GM18907 (cell line): ENCODE results near the gene PLXNA4.

Experiments
- ATAC-seq: cut with Tn5 transposase; IDR thresholded peaks from one replicate; pipeline ENCODE4 v1.9.1; 2021; ENCODE audit warnings: mild to moderate bottlenecking, moderate library complexity; ENCODE audit not compliant: unreplicated experiment

The PLXNA4 gene

DNA sequence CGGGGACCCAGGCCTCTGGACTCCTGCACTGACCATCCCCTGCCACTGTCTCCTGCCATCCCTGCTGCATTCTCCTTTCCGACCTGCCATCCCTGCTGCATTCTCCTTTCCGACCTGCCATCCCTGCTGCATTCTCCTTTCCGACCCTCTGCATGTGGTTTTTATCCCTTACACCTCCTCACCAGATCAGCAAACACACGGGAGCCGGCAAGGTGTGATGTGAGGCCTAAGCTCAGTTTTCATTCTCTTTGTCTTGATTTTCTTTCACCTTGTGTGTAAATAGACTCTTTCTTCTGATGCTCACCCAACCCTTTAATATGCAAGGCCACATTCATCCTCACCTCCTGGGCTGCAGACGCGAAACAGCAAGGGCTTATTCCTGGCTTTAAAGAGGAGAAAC lies 11.4 kb downstream of the PLXNA4 start:
- no peak for ATAC-seq

DNA sequence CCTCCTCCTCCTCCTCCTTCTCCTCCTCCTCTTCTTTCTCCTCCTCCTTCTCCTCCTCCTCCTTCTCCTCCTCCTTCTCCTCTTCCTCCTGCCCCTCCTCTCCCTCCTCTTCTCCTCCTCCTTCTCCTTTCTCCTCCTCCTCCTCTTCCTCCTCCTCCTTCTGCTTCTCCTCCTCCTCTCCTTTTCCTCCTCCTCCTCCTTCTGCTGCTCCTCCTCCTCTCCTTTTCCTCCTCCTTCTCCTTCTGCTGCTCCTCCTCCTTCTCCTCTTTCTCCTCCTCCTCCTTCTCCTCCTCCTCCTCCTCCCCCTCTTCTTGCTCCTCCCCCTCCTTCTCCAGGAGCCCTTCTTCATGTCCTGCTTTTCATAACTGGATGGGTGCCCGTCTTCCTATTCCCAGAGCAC lies 12.2 kb downstream of the PLXNA4 start:
- ATAC-seq, result no peak

DNA sequence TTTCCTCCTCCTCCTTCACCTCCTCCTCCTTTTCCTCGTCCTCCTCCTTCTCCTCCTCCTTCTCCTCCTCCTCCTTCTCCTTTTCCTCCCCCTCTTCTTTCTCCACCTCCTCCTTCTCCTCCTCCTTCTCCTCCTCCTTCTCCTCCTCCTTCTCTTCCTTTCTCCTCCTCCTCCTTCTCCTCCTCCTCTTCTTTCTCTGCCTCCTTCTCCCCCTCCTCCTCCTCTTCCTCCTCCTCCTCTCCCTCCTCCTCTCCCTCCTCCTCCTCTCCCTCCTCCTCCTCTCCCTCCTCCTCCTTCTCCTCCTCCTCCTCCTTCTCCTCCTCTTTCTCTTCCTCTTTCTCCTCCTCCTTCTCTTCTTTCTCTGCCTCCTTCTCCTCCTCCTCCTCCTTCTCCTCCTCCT lies 13.6 kb downstream of the PLXNA4 start:
- ATAC-seq, result no peak

DNA sequence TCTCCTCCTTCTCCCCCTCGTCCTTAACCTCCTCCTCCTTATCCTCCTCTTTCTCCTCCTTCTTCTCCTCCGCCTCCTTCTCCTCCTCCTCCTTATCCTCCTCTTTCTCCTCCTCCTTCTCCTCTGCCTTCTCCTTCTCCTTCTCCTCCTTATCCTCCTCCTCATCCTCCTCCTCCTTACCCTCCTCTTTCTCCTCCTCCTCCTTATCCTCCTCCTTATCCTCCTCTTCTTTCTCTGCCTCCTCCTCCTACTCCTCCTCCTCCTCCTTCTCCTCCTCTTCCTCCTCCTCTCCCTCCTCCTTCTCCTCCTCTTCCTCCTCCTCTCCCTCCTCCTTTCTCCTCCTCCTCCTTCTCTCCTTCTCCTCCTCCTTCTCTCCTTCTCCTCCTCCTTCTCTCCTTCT lies 14.5 kb downstream of the PLXNA4 start:
- no peak for ATAC-seq

DNA sequence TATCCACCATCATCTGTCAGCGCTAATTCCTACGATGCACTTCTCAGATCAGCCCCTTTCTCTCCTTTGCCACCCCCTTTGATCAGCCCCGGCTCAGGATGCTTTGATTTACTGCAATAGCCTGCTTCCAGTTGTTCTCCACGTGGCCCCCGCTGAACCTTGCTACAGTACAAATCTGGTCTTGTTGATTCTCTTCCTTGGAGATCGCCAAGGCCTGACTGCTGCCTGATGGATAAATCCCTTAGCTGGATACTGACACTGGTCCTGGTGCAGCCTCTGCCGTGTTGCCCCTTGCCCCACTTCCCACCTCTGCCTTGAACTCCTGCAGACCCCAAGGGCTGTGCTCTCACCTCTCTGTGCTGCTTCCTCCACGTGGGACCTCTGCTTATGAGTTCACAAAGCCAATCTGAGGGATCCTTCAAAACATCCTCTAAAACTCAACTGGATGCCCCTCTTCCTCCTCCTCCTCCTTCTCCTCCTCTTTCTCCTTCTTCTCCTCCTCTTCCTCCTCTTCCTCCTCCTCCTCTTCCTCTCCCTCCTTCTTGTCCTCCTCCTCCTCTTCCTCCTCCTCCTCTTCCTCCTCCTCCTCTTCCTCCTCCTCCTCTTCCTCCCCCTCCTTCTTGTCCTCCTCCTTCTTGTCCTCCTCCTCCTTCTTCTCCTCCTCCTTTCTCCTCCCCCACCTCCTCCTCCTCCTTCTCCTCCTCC lies 15.3 kb downstream of the PLXNA4 start:
- no peak for ATAC-seq

DNA sequence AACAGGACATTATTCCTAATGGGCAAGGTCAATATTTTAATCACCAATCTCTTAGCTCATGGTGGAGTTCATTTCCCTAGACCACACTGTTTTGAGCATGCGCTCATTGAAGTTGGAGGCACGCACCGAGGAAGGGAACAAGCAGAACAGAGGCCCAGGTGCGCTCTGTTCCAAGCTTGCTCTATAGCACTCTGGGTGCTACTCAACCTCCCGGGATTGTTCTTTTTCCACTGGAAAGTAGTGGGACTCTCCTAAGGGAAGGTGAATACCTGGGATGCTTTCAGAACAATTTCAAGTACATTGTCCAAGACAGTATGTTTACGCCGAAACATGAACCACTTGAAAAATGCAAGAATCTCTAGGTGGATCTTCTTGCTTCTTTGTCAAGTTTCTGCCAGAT lies 16.2 kb downstream of the PLXNA4 start:
- ATAC-seq, result no peak

DNA sequence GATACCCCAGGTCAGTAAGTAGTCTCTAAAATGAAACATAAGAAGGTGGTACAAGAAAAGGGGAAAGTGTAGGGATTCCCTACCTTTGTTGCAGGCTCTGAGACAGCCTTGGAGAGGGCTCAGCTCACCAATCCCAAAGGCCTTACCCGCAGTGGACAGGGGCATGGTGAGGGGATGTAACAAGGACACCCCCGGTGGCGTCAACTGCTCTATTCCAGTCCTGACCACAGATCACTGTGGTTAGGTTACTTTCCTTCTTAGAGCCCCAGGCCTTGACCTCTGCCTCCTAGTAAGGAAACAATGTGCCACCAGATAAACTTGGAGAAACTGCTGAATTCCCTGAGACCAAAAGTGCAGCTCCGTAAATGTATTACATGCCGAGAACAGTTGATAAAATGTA lies 17.5 kb downstream of the PLXNA4 start:
- ATAC-seq, result no peak

DNA sequence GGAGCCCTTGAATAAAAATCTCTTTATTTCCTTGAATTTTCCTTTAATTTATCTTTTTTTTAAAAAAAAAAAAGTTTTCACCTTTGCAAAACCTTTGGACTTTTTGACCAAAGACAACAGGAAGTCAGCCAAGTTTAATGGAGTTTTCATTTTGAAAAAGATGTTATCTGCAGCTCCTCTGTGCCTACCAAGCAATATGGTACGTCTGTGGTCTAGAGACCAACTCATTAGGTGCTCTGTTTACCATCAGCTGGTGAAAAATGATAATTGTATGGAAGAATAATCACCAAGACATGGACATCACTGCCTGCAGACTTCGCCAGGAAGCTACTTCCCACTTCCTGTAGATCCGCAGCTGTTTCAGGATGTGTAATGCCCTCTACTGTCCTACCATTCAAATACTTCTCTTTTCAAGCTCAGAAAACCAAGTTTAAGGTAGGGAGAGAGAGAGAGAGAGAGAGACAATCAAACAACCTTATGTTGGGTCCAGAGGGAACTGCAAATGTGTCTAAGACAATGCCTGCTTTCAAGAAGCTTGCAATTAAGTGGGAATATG lies 18.7 kb downstream of the PLXNA4 start:
- ATAC-seq, result no peak

DNA sequence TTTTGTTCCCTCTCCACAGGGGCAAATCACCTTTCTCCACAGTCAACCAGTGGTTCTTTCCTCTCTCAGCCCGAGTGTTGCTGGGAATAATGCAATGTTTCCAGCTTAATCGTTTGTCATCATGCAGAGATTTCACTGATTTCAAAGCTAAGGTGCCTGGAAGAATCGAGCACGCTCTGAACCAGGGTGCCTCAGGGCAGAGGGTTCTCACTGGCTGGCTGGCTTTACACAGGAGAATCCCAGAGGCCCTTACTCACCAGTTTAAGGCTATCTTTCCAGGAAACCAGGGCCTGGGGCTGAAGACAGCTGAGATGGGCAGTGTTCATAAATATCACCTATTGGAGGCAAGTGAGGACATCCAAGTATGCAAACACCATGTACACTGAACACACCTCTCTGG lies 21.8 kb downstream of the PLXNA4 start:
- no peak for ATAC-seq

DNA sequence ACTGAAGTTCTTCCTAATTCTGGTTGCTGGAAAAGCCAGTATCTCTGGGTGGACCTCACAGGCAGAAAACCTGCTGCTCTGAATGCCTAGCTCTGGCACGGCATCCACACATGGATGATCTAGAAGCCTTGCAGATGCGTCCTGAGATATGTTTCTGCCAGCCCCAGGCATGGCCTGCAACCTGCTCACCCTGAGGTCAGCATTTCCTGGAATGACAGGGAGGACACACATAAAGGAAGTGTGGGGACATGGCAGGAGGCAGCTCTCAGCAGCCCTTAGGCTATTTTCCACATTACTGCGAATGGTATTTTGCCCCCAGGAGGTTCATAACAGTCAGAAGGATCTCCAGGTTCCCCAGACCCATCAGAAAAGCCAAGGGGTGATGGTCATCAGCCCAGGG lies 23.2 kb downstream of the PLXNA4 start:
- no peak for ATAC-seq

DNA sequence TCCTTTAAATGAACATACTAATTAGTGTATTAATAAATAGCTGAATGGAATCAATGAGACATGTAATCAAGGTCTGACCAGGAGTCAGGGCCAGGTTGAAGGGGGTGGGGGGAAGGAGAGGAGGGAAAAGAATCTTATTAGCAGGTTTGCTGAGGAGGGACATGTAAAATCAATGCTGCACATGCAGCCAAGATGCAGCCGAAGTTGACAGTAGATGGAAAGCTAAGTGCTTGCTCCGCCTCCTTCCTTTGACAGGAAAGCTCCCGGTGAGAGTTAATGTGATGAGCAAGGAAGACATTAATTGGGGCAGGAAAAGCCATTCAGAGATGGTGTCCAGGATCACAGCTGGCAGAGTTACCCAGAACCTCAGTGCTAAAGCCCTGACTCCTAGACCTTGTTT lies 24.4 kb downstream of the PLXNA4 start:
- no peak for ATAC-seq

DNA sequence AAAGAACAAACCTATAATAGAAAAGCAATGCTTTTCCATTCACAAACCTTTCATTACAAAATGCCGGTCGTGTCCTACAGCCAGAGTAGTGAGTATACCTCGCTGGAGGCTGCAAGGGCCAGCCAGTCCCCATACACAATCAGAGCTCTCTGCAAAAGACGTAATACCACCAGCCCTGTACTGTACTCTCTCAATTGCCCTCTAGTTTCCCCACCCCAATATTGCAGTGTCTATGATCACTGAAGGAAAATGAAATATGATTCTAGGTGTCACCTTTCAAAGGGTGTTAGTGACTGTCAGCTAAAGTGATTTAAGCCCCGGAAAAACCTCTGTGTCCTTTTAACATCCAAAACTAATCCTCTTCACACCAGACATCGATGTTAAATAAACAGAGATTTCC lies 24.8 kb downstream of the PLXNA4 start:
- no peak for ATAC-seq

DNA sequence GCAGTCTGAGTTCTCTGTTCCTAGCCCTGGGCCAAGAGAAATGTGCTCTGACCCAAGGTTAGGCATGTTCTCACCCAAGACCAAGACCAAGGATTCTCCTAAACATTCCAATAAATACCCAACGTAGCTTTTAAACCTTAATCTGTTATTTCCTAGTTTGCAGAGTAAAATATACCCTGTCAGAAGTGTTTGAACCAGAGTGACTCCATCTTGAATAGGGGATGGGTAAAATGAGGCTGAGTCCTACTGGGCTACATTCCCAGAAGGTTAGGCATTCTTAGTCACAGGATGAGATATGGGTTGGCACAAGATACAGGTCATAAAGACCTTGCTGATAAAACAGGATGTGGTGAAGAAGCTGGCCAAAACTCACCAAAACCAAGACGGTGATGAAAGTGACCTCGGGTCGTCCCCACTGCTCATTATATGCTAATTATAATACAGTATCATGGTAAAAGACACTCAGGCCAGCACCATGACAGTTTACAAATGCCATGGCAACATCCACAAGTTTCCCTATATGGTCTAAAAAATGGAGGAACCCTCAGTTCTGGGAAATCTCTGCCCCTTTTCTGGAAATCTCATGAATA lies 27.7 kb downstream of the PLXNA4 start:
- ATAC-seq, result no peak

DNA sequence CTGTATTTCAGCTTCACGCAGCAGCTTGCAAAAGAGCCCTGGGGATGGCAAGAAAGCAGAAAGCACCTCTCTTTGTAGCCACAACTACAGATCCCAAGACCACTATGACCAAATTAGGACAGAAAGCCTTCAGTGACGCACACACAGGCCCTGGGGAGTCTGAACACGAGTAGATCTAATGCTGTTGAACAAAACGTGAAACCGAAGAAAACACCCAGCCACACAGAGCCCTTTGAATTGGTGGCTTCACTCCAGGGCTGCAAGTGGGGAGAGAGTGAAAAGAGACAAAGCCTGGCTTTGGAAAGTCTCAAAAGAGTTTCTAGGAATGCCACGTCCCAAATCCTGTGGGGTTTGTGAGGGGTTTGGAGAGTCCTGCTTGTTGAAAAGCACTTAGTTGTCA lies 28.4 kb downstream of the PLXNA4 start:
- no peak for ATAC-seq

DNA sequence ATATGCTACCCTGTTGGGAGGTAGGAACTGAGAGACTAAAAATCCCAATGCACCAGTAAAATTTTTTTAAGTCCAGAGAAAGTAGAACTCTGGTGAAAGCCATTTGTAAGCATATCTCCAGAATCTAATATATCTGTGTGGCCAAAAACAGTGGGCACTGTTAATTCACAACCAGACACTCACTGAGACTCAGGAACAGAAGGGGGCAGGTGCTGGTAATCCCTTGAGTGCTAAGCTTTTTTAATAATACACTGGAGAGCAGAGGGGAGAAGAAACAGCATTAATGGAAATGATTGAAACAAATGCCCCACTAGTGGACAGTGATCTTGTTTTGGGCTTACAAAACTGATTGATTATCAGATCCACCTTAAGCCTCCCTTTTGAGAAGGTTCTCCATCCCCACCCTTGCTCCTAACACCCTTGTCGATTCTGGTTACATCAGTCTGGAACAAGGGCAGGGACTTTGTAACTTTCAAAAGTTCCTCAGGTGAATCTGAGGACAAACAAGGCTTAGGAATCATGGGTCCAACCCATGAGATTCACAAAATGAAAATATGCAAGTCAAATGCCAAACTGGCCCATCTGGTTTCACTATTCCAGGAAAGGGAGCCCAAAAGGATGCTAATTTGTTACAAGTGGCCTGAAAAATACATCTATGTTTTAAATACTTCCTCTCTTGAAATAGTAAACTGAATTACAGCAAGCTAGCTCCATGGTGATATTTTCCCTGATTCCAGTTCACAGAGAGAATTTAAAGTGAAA lies 29.7 kb downstream of the PLXNA4 start:
- ATAC-seq, result no peak

DNA sequence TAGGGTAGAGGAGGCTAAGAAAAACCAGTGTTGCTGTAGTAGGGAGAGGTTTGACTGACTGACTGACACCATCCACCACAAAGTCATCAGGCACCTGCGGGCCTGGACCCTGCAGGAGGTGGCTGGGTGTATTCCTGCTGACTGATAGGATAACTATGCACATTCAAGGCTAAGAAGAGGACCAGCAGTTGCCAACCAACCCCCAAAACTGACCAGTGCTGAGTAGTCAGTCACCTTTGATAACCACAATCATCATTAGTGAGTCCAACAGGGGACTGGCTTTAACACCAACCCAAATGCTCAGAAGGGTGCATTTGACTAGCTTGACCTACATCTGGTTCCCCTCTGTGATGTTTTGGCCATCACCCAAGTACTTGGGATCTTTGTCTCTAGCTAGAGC lies 30.5 kb downstream of the PLXNA4 start:
- ATAC-seq, result no peak

DNA sequence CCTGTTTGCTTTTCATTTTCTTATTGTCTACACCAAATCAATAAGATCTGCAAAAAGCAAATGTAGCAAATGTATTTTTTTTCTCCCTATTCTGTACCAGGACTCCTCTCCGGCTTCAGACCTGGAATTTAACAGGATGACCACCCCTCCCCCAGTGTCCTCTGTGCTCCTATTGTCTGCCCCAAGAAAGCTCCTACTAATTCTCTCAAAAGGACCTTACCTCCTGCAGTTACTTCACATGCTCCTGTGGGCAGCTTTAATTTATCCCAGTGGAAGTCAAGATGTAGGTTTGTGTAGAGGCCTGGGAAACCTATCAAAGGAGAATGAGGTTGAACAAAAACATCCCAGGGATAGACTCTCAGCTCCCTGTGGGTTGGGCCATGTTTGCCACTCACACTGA lies 31.3 kb downstream of the PLXNA4 start:
- ATAC-seq, result no peak

DNA sequence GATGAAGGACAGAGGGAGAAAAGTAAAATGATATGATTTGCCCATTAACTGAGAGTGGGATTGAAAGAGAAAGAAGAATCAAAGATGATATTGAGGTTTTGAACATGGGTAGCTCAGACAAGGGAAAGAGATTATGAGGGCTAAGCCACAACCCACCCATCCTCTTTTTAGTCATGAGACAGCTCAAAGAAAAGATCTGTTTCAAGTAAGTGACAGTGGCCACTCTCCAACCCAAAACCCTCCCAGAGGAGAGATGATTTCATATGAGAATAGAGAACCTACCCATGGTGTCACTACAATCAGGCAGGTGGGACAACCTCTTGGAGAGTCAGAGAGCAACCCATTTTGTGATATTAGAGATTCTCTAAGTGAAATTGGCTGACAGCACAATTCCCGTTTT lies 32.2 kb downstream of the PLXNA4 start:
- no peak for ATAC-seq

DNA sequence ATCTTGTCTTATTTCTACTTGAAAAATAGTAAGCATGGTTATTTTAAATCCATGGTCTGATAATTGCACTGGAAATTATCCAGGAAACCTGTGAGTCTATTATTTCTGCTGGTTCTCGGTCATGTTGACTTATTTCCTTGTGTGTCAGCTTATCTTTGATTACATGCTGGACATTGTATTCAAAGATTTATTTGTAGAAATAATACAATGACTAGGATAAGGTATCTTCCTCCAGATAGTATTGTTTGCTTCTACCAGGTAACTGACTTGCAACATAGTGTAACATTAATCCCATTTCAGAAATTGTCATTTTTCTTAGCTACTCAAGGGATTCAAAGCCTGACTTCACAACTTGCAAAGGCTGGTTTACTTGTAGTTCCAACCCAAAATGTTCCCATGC lies 33.4 kb downstream of the PLXNA4 start:
- no peak for ATAC-seq

DNA sequence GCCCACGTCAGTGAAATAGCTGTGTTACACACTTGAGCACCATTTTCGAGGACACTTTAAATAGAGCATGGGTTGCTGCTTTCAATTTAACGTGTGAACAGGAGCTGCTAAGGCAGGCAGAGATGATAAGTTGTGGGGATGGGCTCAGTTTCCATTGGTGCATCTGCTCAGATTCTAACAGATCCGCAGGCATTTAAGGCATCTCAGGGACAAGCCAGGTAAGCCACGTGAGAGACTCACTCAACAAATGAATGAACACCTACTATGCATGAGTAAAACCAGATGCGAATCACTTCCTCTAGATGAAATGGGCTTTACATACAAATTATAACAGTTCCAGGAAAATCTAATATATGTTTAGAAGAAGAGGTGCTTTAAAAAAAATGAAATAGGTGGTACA lies 34.6 kb downstream of the PLXNA4 start:
- ATAC-seq, result no peak

DNA sequence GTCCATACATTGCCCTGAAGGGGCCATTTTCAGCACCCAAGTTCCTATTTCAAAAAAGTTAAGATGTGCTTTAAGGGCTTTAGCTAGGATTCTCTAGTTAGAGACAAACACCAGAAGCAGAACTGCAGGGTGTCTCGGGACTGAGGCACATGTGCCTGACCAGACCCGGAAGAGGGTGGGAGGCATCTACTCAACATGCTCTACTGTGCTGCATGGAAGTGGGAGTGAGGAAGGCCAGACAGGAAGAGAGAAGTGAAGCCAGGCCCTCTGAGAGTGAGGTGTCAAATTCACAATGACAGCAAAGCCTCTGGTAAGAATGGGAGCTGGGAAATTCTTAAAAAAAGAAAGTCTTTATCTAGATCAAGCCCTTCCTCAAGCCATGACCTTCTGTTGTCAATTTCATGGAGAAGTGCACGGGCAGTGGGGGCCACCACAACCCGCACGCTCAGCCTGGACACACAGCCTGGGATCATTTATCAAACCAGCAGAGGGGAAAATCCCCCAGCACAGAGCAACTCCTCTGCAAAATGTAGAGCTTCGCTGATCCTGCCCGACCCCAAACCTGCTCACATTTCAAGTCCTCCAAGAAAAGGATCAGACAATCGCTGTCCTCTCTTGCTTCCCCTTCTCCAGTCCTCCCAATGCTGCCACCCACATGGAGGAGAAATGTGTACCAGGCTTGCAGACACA lies 38.7 kb downstream of the PLXNA4 start:
- ATAC-seq, result no peak
